GM18508 (cell line): ENCODE measurements around the gene SNX24.
"Not testable (repeated sequence)": the region's sequence is repeated elsewhere in the genome, so short reads cannot be mapped to it uniquely, and the experiment has no call there.

Source experiments
- ATAC-seq: cut with Tn5 transposase; IDR thresholded peaks from one replicate; pipeline ENCODE4 v1.9.1; 2021; ENCODE audit warnings: moderate number of reproducible peaks; ENCODE audit not compliant: insufficient read depth, unreplicated experiment

Gene SNX24

GRCh38 chr5:122870219-122870856, 24.9 kb downstream of the SNX24 start:
- ATAC-seq: no peak

- ATAC-seq: no peak
Measured at GRCh38 chr5:122871661-122872060, 26.2 kb downstream of the SNX24 start.

- no peak for ATAC-seq
Measured at GRCh38 chr5:122874179-122874875, 28.9 kb downstream of the SNX24 start.

- no peak for ATAC-seq
Measured at GRCh38 chr5:122877518-122877917, 32.1 kb downstream of the SNX24 start.

- ATAC-seq: no peak
Measured at GRCh38 chr5:122879076-122879475, 33.7 kb downstream of the SNX24 start.

GRCh38 chr5:122880170-122880689, 34.8 kb downstream of the SNX24 start:
- no peak for ATAC-seq

- ATAC-seq: peak; percentile 61
Measured at GRCh38 chr5:122880749-122881148, 35.3 kb downstream of the SNX24 start.

- ATAC-seq: no peak
Measured at GRCh38 chr5:122882831-122883230, 37.4 kb downstream of the SNX24 start.

GRCh38 chr5:122885045-122885517, 39.7 kb downstream of the SNX24 start:
- ATAC-seq: no peak

- no peak for ATAC-seq
Measured at GRCh38 chr5:122885891-122886290, 40.5 kb downstream of the SNX24 start.

- no peak for ATAC-seq
Measured at GRCh38 chr5:122895141-122895540, 49.7 kb downstream of the SNX24 start.

- no peak for ATAC-seq
Measured at GRCh38 chr5:122896598-122897282, 51.3 kb downstream of the SNX24 start.

GRCh38 chr5:122897283-122897602, 51.8 kb downstream of the SNX24 start:
- ATAC-seq: no peak

GRCh38 chr5:122901346-122901745, 55.9 kb downstream of the SNX24 start:
- no peak for ATAC-seq

GRCh38 chr5:122902263-122902662, 56.9 kb downstream of the SNX24 start:
- ATAC-seq: no peak

- no peak for ATAC-seq
Measured at GRCh38 chr5:122906768-122907167, 61.4 kb downstream of the SNX24 start.

GRCh38 chr5:122907276-122907675, 61.9 kb downstream of the SNX24 start:
- no peak for ATAC-seq

GRCh38 chr5:122908108-122908507, 62.7 kb downstream of the SNX24 start:
- no peak for ATAC-seq

GRCh38 chr5:122908662-122909061, 63.2 kb downstream of the SNX24 start:
- no peak for ATAC-seq

GRCh38 chr5:122909470-122910100, 64.2 kb downstream of the SNX24 start:
- no peak for ATAC-seq

- ATAC-seq: not testable (repeated sequence)
Measured at GRCh38 chr5:122913436-122913835, 68.0 kb downstream of the SNX24 start.
